NCI-H524 treated with DMSO at 0.1 percent for 48 hours (cell line): ENCODE data around the gene HECW1.
"Not testable (repeated sequence)": the region's sequence is repeated elsewhere in the genome, so short reads cannot be mapped to it uniquely, and the experiment has no call there.

Experiments
- DNase-seq: peaks from one replicate; lab custom pipeline; 2025; lab: John Stamatoyannopoulos, UW

HECW1 gene

GRCh38 chr7:43309706-43310022 lies 197.2 kb downstream of the HECW1 start:
- DNase-seq, result no peak

GRCh38 chr7:43311052-43311451 lies 198.6 kb downstream of the HECW1 start:
- no peak for DNase-seq

- no peak for DNase-seq
Measured at GRCh38 chr7:43311694-43312093, 199.2 kb downstream of the HECW1 start.

GRCh38 chr7:43313628-43314378 lies 201.4 kb downstream of the HECW1 start:
- no peak for DNase-seq

GRCh38 chr7:43314379-43315158 lies 202.1 kb downstream of the HECW1 start:
- DNase-seq, result no peak

GRCh38 chr7:43317075-43317474 lies 204.6 kb downstream of the HECW1 start:
- no peak for DNase-seq

- DNase-seq, result no peak
Measured at GRCh38 chr7:43318188-43318770, 205.8 kb downstream of the HECW1 start.

- no peak for DNase-seq
Measured at GRCh38 chr7:43325595-43325994, 213.1 kb downstream of the HECW1 start.

- no peak for DNase-seq
Measured at GRCh38 chr7:43328336-43328735, 215.9 kb downstream of the HECW1 start.

- DNase-seq, result no peak
Measured at GRCh38 chr7:43328785-43329380, 216.4 kb downstream of the HECW1 start.

- no peak for DNase-seq
Measured at GRCh38 chr7:43332193-43332796, 219.8 kb downstream of the HECW1 start.

GRCh38 chr7:43337191-43337590 lies 224.7 kb downstream of the HECW1 start:
- DNase-seq, result no peak

- DNase-seq, result no peak
Measured at GRCh38 chr7:43337811-43338210, 225.4 kb downstream of the HECW1 start.

- DNase-seq, result no peak
Measured at GRCh38 chr7:43341132-43341531, 228.7 kb downstream of the HECW1 start.

GRCh38 chr7:43343417-43343816 lies 231.0 kb downstream of the HECW1 start:
- DNase-seq, result not testable (repeated sequence)

- DNase-seq, result not testable (repeated sequence)
Measured at GRCh38 chr7:43345696-43346095, 233.2 kb downstream of the HECW1 start.

- DNase-seq, result no peak
Measured at GRCh38 chr7:43351683-43352082, 239.2 kb downstream of the HECW1 start.

- no peak for DNase-seq
Measured at GRCh38 chr7:43353902-43354301, 241.5 kb downstream of the HECW1 start.

GRCh38 chr7:43362652-43363034 lies 250.2 kb downstream of the HECW1 start:
- no peak for DNase-seq

GRCh38 chr7:43363035-43363791 lies 250.8 kb downstream of the HECW1 start:
- no peak for DNase-seq

GRCh38 chr7:43364391-43364790 lies 251.9 kb downstream of the HECW1 start:
- DNase-seq, result no peak
